ENCODE data around the gene RPS6KA3. TPM values are rescaled to one million over a fixed set of nuclear protein-coding genes. Genes with fewer than 3 reads are reported as not detected.
A peak's percentile ranks its signal among the peaks of the same experiment; 100 is the strongest.

RPS6KA3 gene
- total RNA-seq, 5 donors from 2014 or later (not counting 1 experiment from before 2014, with no cell fraction given) = 65.2 to 89.9 (median 71.9) TPM

DNA sequence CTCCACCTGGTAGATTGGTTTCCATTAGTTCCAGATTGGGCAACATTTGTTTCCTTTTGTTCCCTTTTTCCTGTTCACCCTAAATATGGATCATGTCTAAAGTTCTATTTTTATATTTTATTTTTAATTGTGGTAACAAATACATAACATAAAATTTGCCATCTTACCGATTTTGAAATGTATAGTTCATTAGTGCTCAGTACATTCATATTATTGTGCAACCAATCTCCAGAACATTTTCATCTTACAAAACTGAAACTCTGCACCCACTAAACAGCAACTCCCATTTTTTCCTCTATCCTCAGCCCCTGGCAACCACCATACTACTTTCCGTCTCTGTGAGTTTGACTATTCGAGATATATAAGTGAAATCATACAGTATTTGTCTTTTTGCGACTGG, 14.2 kb upstream of the RPS6KA3 start:
- Histone ChIP-seq H3K27ac (ENCODE audit: low read length) (no peak overlapping the region), H3K27me3 (replicated peaks in 1 of 2; ENCODE audit: control insufficient read depth in 2 of 2, extremely low read depth in 1 of 2, insufficient read depth in 2 of 2, low read length in 1 of 2) (no peaks in the 10 kb centered on the region), H3K4me1 (ENCODE audit: control insufficient read depth in 1 of 2, extremely low read depth in 1 of 2, insufficient read depth in 2 of 2, low read length in 2 of 2) (no peaks in the 10 kb centered on the region), H3K4me3 (ENCODE audit: control insufficient read depth in 1 of 2, extremely low read depth in 1 of 2, low read length in 1 of 2) (no peak overlapping the region), H3K36me3 (ENCODE audit: control insufficient read depth in 2 of 2, extremely low read depth in 1 of 2, insufficient read depth in 1 of 2, low read length in 1 of 2) (no peaks in the 10 kb centered on the region), H3K9me3 (no peaks in the 10 kb centered on the region)
- H3K27ac Mint-ChIP-seq = no peak overlapping the region
- no peaks in the 10 kb centered on the region for H3K36me3 Mint-ChIP-seq
- no peaks in the 10 kb centered on the region for H3K27me3 Mint-ChIP-seq
- no CpG with 5 or more reads among the region's 4 CpGs for WGBS (ENCODE audit: insufficient coverage)
- no peak for ATAC-seq (replicated peaks in 1 of 4)
- CTCF ChIA-PET = no interaction called here
- POLR2A ChIA-PET = no interaction called here
- no peaks in the 10 kb centered on the region for H3K4me1 Mint-ChIP-seq
- H3K9me3 Mint-ChIP-seq = peaks cover 1 to 10% (median 3%) of the 10 kb centered on the region in 3 donors
- no peak for DNase-seq
- no peak overlapping the region for H3K4me3 Mint-ChIP-seq

DNA sequence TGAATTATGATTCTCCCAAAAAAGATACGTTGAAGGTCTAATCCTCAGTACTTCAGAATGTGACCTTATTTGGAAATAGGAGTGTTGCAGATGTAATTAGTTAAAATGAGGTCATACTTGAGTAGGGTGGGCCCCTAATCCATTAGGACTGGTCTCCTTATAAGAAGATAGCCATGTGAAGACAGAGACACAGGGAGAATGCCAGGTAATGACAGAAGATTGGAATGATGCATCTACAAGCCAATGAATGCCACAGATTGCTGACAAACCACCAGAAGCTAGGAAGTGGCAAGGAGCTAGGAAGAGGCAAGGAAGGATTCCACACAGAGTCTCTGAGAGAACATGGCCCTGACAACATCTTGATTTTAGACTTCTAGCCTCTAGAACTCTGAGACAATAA, 7.4 kb upstream of the RPS6KA3 start:
- Mint-ChIP-seq H3K4me1 (no peaks in the 10 kb centered on the region), H3K4me3 (no peak overlapping the region), H3K36me3 (no peaks in the 10 kb centered on the region), H3K27ac (no peak overlapping the region), H3K9me3 (peaks cover 0 to 3% (median 0%) of the 10 kb centered on the region in 3 donors), H3K27me3 (no peaks in the 10 kb centered on the region)
- no peak for ATAC-seq (replicated peaks in 1 of 4)
- DNase-seq = no peak
- Histone ChIP-seq H3K27ac (ENCODE audit: low read length) (no peak overlapping the region), H3K27me3 (replicated peaks in 1 of 2; ENCODE audit: control insufficient read depth in 2 of 2, extremely low read depth in 1 of 2, insufficient read depth in 2 of 2, low read length in 1 of 2) (no peaks in the 10 kb centered on the region), H3K9me3 (no peaks in the 10 kb centered on the region), H3K4me3 (ENCODE audit: control insufficient read depth in 1 of 2, extremely low read depth in 1 of 2, low read length in 1 of 2) (no peak overlapping the region), H3K4me1 (ENCODE audit: control insufficient read depth in 1 of 2, extremely low read depth in 1 of 2, insufficient read depth in 2 of 2, low read length in 2 of 2) (no peaks in the 10 kb centered on the region), H3K36me3 (ENCODE audit: control insufficient read depth in 2 of 2, extremely low read depth in 1 of 2, insufficient read depth in 1 of 2, low read length in 1 of 2) (no peaks in the 10 kb centered on the region)
- CTCF ChIA-PET = interaction anchor here in 1 of 2 donors (0.5 to 1.0 kb wide), 2 partner anchors 21 to 1185 kb away, joined by 3 read pairs; no protein-coding TSS in a partner anchor
- POLR2A ChIA-PET = interaction anchor here (0.6 kb wide), 2 partner anchors 18 to 24 kb away, joined by 4 to 5 read pairs; no protein-coding TSS in a partner anchor
- no CpG with 5 or more reads among the region's 1 CpG for WGBS (ENCODE audit: insufficient coverage)

DNA sequence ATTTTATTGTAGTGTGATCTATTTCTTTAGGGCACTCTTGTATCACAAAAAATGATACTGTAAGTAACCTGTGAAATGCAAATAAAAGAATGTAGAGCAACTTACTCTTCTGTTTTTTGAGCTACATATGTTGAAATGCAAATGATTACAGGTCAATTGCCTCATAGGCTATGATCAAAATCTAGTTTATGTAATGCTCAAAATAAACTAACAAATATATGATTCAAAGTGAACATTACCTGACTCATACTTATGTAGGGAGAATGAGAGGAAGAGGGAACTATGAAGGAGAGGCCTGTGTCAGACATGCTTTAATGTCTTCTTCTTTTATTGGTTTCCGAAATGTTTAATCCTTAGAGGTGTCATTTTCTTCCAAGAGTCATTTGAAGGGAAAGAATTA, 5.0 kb upstream of the RPS6KA3 start:
- no peaks in the 10 kb centered on the region for H3K9me3 Mint-ChIP-seq
- H3K4me3 ChIP-seq (ENCODE audit: control insufficient read depth in 1 of 2, extremely low read depth in 1 of 2, low read length in 1 of 2) = no peak overlapping the region
- peaks cover 0 to 3% (median 0%) of the 10 kb centered on the region in 3 donors for H3K4me1 Mint-ChIP-seq
- POLR2A ChIA-PET = interaction anchor here in 1 of 2 donors (0.6 kb wide), 1 partner anchor 80 kb away, joined by 3 read pairs; no protein-coding TSS in a partner anchor
- no peak for ATAC-seq (replicated peaks in 1 of 4)
- no peaks in the 10 kb centered on the region for H3K9me3 ChIP-seq
- no peak overlapping the region for H3K27ac Mint-ChIP-seq
- no peaks in the 10 kb centered on the region for H3K36me3 Mint-ChIP-seq
- WGBS (ENCODE audit: insufficient coverage) = no CpG with 5 or more reads among the region's 1 CpG
- CTCF ChIA-PET = no interaction called here
- no peak overlapping the region for H3K4me3 Mint-ChIP-seq
- DNase-seq = no peak
- H3K27me3 ChIP-seq (replicated peaks in 1 of 2; ENCODE audit: control insufficient read depth in 2 of 2, extremely low read depth in 1 of 2, insufficient read depth in 2 of 2, low read length in 1 of 2) = no peaks in the 10 kb centered on the region
- no peaks in the 10 kb centered on the region for H3K36me3 ChIP-seq (ENCODE audit: control insufficient read depth in 2 of 2, extremely low read depth in 1 of 2, insufficient read depth in 1 of 2, low read length in 1 of 2)
- H3K4me1 ChIP-seq (ENCODE audit: control insufficient read depth in 1 of 2, extremely low read depth in 1 of 2, insufficient read depth in 2 of 2, low read length in 2 of 2) = peaks cover 0 to 13% of the 10 kb centered on the region in 2 experiments
- no peak overlapping the region for H3K27ac ChIP-seq (ENCODE audit: low read length)
- H3K27me3 Mint-ChIP-seq = no peaks in the 10 kb centered on the region

DNA sequence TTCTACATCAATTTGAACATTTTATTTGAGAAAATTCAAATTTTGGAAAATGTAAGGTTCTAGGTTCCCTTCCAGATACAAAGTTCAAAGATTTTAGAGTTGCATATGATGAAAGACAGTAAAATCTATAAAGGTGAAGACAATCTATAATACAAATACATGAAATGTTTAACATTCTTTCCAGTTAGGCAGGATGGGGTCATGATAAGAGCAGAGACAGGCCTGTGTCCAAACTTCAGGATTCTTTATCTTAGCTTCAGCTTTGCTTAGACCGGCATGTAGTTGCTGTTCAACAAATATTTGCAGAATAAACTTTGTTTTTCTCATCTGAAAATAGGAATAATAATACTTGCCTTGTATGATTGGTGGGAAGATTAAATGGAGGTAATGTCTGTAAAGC, 4.5 kb upstream of the RPS6KA3 start:
- Histone ChIP-seq H3K4me1 (ENCODE audit: control insufficient read depth in 1 of 2, extremely low read depth in 1 of 2, insufficient read depth in 2 of 2, low read length in 2 of 2) (peaks cover 0 to 13% of the 10 kb centered on the region in 2 experiments), H3K27me3 (replicated peaks in 1 of 2; ENCODE audit: control insufficient read depth in 2 of 2, extremely low read depth in 1 of 2, insufficient read depth in 2 of 2, low read length in 1 of 2) (no peaks in the 10 kb centered on the region), H3K4me3 (ENCODE audit: control insufficient read depth in 1 of 2, extremely low read depth in 1 of 2, low read length in 1 of 2) (no peak overlapping the region), H3K9me3 (no peaks in the 10 kb centered on the region), H3K27ac (ENCODE audit: low read length) (no peak overlapping the region), H3K36me3 (ENCODE audit: control insufficient read depth in 2 of 2, extremely low read depth in 1 of 2, insufficient read depth in 1 of 2, low read length in 1 of 2) (no peaks in the 10 kb centered on the region)
- POLR2A ChIA-PET = interaction anchor here in 1 of 2 donors (0.6 kb wide), 1 partner anchor 80 kb away, joined by 3 read pairs; no protein-coding TSS in a partner anchor
- no CpG with 5 or more reads among the region's 1 CpG for WGBS (ENCODE audit: insufficient coverage)
- peaks cover 0 to 3% (median 0%) of the 10 kb centered on the region in 3 donors for H3K4me1 Mint-ChIP-seq
- ATAC-seq (replicated peaks in 1 of 4) = no peak
- peak overlapping the region in 1 of 2 donors; percentile 31 for H3K27ac Mint-ChIP-seq
- H3K36me3 Mint-ChIP-seq = no peaks in the 10 kb centered on the region
- CTCF ChIA-PET = no interaction called here
- no peaks in the 10 kb centered on the region for H3K27me3 Mint-ChIP-seq
- no peaks in the 10 kb centered on the region for H3K9me3 Mint-ChIP-seq
- no peak for DNase-seq
- H3K4me3 Mint-ChIP-seq = no peak overlapping the region

DNA sequence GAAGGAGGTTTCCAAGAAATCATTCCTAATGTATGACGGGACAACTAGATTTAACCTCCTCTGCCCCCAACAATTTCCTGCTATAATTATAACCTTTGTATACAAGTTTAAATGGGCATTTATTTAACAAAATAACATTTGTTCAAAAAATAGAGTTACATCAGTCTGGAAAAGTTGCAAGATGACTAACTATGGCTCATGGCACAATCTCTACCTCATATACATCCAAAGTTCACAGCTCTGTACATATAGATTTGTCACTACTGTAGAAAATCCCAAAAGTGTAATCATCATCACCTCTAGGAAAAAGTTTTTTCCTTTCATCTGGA, 3.8 kb upstream of the RPS6KA3 start:
- ChIA-PET CTCF (no interaction called here), POLR2A (no interaction called here)
- H3K4me3 Mint-ChIP-seq = no peak overlapping the region
- no peaks in the 10 kb centered on the region for H3K36me3 ChIP-seq (ENCODE audit: control insufficient read depth in 2 of 2, extremely low read depth in 1 of 2, insufficient read depth in 1 of 2, low read length in 1 of 2)
- H3K4me1 ChIP-seq (ENCODE audit: control insufficient read depth in 1 of 2, extremely low read depth in 1 of 2, insufficient read depth in 2 of 2, low read length in 2 of 2) = peaks cover 0 to 13% of the 10 kb centered on the region in 2 experiments
- ATAC-seq (replicated peaks in 1 of 4) (no peak), DNase-seq (no peak)
- H3K9me3 ChIP-seq = no peaks in the 10 kb centered on the region
- H3K9me3 Mint-ChIP-seq = no peaks in the 10 kb centered on the region
- no peak overlapping the region for H3K27ac Mint-ChIP-seq
- no peaks in the 10 kb centered on the region for H3K27me3 Mint-ChIP-seq
- no peak overlapping the region for H3K27ac ChIP-seq (ENCODE audit: low read length)
- no peak overlapping the region for H3K4me3 ChIP-seq (ENCODE audit: control insufficient read depth in 1 of 2, extremely low read depth in 1 of 2, low read length in 1 of 2)
- no CpG with 5 or more reads among the region's 1 CpG for WGBS (ENCODE audit: insufficient coverage)
- H3K4me1 Mint-ChIP-seq = peaks cover 0 to 3% (median 0%) of the 10 kb centered on the region in 3 donors
- no peaks in the 10 kb centered on the region for H3K27me3 ChIP-seq (replicated peaks in 1 of 2; ENCODE audit: control insufficient read depth in 2 of 2, extremely low read depth in 1 of 2, insufficient read depth in 2 of 2, low read length in 1 of 2)
- H3K36me3 Mint-ChIP-seq = no peaks in the 10 kb centered on the region

DNA sequence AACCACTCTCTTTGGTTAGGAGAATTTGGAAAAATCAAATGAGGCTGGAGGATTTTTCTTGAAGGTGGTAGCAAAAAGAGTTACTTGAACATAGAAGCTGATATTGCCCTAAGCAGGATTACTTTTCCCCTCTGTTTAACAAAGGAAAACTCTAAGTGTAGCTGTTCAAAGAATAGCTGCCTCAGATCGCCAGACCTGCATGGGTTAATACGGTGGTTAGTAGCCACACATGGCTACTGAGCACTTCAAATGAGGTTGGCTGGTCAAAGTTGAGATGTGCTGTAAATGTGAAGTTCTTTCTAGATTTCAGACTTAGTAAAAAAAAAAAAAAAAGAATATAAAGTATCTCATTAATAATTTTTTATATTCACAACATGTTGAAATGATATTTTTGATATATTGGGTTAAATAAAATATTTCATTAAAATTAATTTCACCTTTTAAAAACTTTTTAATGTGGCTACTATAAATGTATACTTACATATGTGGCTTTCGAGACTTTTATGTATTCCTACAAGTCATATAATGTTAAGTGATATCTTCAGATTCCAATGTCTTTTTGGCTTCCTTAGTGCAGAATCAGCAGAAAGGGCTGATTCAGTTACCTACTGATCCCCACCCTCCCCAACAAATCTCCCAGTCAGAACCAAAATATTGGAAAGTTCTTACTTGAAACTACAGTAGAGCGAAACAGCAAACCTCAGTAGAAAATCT, 3.3 kb upstream of the RPS6KA3 start:
- no peak for DNase-seq
- Mint-ChIP-seq H3K27me3 (no peaks in the 10 kb centered on the region), H3K4me3 (no peak overlapping the region), H3K27ac (no peak overlapping the region), H3K4me1 (peaks cover under 1 to 3% (median 2%) of the 10 kb centered on the region in 3 donors), H3K36me3 (no peaks in the 10 kb centered on the region), H3K9me3 (no peaks in the 10 kb centered on the region)
- H3K9me3 ChIP-seq = no peaks in the 10 kb centered on the region
- no CpG with 5 or more reads among the region's 4 CpGs for WGBS (ENCODE audit: insufficient coverage)
- ChIA-PET CTCF (no interaction called here), POLR2A (no interaction called here)
- no peaks in the 10 kb centered on the region for H3K27me3 ChIP-seq (replicated peaks in 1 of 2; ENCODE audit: control insufficient read depth in 2 of 2, extremely low read depth in 1 of 2, insufficient read depth in 2 of 2, low read length in 1 of 2)
- no peaks in the 10 kb centered on the region for H3K36me3 ChIP-seq (ENCODE audit: control insufficient read depth in 2 of 2, extremely low read depth in 1 of 2, insufficient read depth in 1 of 2, low read length in 1 of 2)
- ATAC-seq (replicated peaks in 1 of 4) = no peak
- peaks cover 0 to 13% of the 10 kb centered on the region in 2 experiments for H3K4me1 ChIP-seq (ENCODE audit: control insufficient read depth in 1 of 2, extremely low read depth in 1 of 2, insufficient read depth in 2 of 2, low read length in 2 of 2)
- no peak overlapping the region for H3K4me3 ChIP-seq (ENCODE audit: control insufficient read depth in 1 of 2, extremely low read depth in 1 of 2, low read length in 1 of 2)
- no peak overlapping the region for H3K27ac ChIP-seq (ENCODE audit: low read length)

Measured in T-cell (primary cell).